ENCODE data around the gene DYNC2LI1. TPM values are rescaled to one million over a fixed set of nuclear protein-coding genes. Genes with fewer than 3 reads are reported as not detected.

Gene DYNC2LI1
- total RNA-seq, 1 experiment from 2014 or later, result 17.7 TPM

DNA sequence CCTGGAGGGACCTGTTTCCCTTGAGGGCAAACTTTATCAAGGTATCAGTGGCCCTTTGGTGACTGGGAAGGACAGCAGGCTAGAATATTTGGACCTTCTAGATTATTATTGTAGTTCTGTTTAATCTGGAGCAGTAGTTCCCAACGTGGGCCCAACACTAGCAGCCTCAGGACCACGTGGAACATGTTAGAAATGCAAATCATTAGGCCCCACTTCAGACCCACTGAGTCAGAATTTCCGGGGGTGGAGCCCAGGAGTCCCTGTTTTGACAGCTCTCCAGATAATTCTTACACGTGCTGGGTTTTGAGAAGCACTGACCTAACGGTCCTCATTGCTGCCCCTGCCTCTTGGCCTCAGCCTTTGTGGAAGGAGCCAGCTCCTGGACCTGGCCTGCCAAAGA lies 25.5 kb upstream of the DYNC2LI1 start:
- Histone ChIP-seq H4K20me1 (ENCODE audit: low read length) (no peaks in the 10 kb centered on the region), H3K27ac (ENCODE audit: low read length) (no peak overlapping the region), H3K9ac (ENCODE audit: low read length) (no peak overlapping the region), H3K36me3 (ENCODE audit: low read depth, low read length) (no peaks in the 10 kb centered on the region), H3K4me1 (ENCODE audit: insufficient read depth, low read length) (no peaks in the 10 kb centered on the region), H3K9me2 (replicated peaks; ENCODE audit: low read length) (no peaks in the 10 kb centered on the region), H3F3A (ENCODE audit: low read length, unreplicated experiment) (no peaks in the 10 kb centered on the region), H3K27me3 (ENCODE audit: low read length) (no peaks in the 10 kb centered on the region), H3K4me2 (ENCODE audit: low read length) (no peak overlapping the region), H2AFZ (ENCODE audit: low read length) (no peak overlapping the region), H3K79me2 (ENCODE audit: low read length) (no peaks in the 10 kb centered on the region), H3K9me3 (ENCODE audit: low read length) (no peaks in the 10 kb centered on the region), H3K4me3 (ENCODE audit: low read length) (no peak overlapping the region)
- CTCF ChIA-PET, result no interaction called here
- BruUV-seq (replicated peaks), result no TSS peak
- DNase-seq (no peak), ATAC-seq (no peak)
- POLR2A ChIA-PET (ENCODE audit: unreplicated experiment), result no interaction called here
- intact Hi-C loops (cut with micrococcal nuclease), result no loop called here
- TF ChIP-seq EZH2phosphoT487 (IDR thresholded peaks at IDR 0.05; ENCODE audit: borderline replicate concordance, low read length) (no peak), EZH2 (IDR thresholded peaks at IDR 0.05; ENCODE audit: low read length, unreplicated experiment) (no peak)
- TF ChIP-seq, protein P1, sequence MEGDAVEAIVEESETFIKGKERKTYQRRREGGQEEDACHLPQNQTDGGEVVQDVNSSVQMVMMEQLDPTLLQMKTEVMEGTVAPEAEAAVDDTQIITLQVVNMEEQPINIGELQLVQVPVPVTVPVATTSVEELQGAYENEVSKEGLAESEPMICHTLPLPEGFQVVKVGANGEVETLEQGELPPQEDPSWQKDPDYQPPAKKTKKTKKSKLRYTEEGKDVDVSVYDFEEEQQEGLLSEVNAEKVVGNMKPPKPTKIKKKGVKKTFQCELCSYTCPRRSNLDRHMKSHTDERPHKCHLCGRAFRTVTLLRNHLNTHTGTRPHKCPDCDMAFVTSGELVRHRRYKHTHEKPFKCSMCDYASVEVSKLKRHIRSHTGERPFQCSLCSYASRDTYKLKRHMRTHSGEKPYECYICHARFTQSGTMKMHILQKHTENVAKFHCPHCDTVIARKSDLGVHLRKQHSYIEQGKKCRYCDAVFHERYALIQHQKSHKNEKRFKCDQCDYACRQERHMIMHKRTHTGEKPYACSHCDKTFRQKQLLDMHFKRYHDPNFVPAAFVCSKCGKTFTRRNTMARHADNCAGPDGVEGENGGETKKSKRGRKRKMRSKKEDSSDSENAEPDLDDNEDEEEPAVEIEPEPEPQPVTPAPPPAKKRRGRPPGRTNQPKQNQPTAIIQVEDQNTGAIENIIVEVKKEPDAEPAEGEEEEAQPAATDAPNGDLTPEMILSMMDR (conservative IDR thresholded peaks at IDR 0.05; ENCODE audit: low read depth, low read length), result no peak

DNA sequence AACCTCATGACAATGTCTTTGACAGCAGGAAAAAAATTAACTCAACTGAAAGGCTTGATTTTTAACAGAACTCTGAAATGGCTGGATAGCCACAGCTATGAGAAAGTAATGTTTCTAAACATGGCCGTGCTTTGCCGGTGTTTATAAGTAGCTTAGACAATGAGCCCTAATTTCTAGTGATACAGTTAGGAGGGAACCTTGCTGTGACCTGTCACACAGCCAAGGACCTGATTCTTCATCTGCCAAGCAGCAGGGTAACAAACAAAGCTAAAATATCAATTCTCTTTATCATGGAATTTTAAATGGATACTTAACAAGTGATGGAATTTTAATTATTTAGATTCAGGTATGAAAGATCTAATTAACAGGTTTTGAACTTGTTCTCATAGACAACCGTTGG lies 24.3 kb upstream of the DYNC2LI1 start:
- Histone ChIP-seq H3K27ac (ENCODE audit: low read length) (no peak overlapping the region), H3K4me3 (ENCODE audit: low read length) (no peak overlapping the region), H3K4me1 (ENCODE audit: insufficient read depth, low read length) (no peaks in the 10 kb centered on the region), H4K20me1 (ENCODE audit: low read length) (no peaks in the 10 kb centered on the region), H3K27me3 (ENCODE audit: low read length) (no peaks in the 10 kb centered on the region), H3K79me2 (ENCODE audit: low read length) (no peaks in the 10 kb centered on the region), H3K9ac (ENCODE audit: low read length) (no peak overlapping the region), H2AFZ (ENCODE audit: low read length) (no peak overlapping the region), H3K9me3 (ENCODE audit: low read length) (no peaks in the 10 kb centered on the region), H3K4me2 (ENCODE audit: low read length) (no peak overlapping the region), H3K36me3 (ENCODE audit: low read depth, low read length) (no peaks in the 10 kb centered on the region), H3F3A (ENCODE audit: low read length, unreplicated experiment) (no peaks in the 10 kb centered on the region), H3K9me2 (replicated peaks; ENCODE audit: low read length) (no peaks in the 10 kb centered on the region)
- no peak for DNase-seq
- BruUV-seq (replicated peaks), result no TSS peak
- no peak for ATAC-seq
- intact Hi-C loops (cut with micrococcal nuclease), result no loop called here
- ChIA-PET POLR2A (ENCODE audit: unreplicated experiment) (interaction anchor here (0.6 kb wide), 2 partner anchors 153 to 1085 kb away, joined by 3 to 5 read pairs; no protein-coding TSS in a partner anchor), CTCF (no interaction called here)
- TF ChIP-seq, protein P1 (conservative IDR thresholded peaks at IDR 0.05; ENCODE audit: low read depth, low read length), result no peak
- TF ChIP-seq EZH2 (IDR thresholded peaks at IDR 0.05; ENCODE audit: low read length, unreplicated experiment), result no peak
- no peak for TF ChIP-seq EZH2phosphoT487 (IDR thresholded peaks at IDR 0.05; ENCODE audit: borderline replicate concordance, low read length)

DNA sequence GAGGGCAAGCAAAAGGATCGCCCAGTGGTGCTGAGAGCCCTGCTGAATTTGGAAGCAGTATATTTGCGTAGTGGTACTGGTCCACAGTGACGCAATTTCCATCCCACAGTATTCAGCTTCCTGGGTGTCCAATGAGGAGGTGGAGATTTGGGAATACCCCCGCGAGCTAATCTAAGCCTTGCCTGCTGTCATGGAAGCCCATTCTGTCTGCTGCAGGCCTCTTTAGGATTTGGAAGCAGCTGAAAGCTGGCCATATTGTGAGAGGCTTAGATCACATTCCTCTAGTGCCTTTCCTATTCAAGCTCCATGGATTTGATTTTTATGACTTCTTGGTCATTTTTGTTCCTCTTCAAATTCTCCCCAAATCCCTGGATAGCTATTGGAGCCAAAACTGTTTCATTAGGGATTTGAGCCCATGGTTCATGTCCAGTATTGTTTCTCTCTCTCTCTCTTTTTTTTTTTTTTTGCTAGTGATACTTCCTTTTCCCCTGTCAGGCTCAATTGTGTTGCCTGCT lies 22.3 kb upstream of the DYNC2LI1 start:
- Histone ChIP-seq H3K4me1 (ENCODE audit: insufficient read depth, low read length) (no peaks in the 10 kb centered on the region), H3K9me3 (ENCODE audit: low read length) (no peaks in the 10 kb centered on the region), H2AFZ (ENCODE audit: low read length) (no peak overlapping the region), H3K79me2 (ENCODE audit: low read length) (no peaks in the 10 kb centered on the region), H3K4me2 (ENCODE audit: low read length) (no peak overlapping the region), H3K36me3 (ENCODE audit: low read depth, low read length) (no peaks in the 10 kb centered on the region), H4K20me1 (ENCODE audit: low read length) (no peaks in the 10 kb centered on the region), H3K9ac (ENCODE audit: low read length) (no peak overlapping the region), H3F3A (ENCODE audit: low read length, unreplicated experiment) (no peaks in the 10 kb centered on the region), H3K9me2 (replicated peaks; ENCODE audit: low read length) (no peaks in the 10 kb centered on the region), H3K27ac (ENCODE audit: low read length) (no peak overlapping the region), H3K27me3 (ENCODE audit: low read length) (no peaks in the 10 kb centered on the region), H3K4me3 (ENCODE audit: low read length) (no peak overlapping the region)
- ATAC-seq (no peak), DNase-seq (no peak)
- BruUV-seq (replicated peaks), result no TSS peak
- TF ChIP-seq, protein P1 (conservative IDR thresholded peaks at IDR 0.05; ENCODE audit: low read depth, low read length), result no peak
- TF ChIP-seq EZH2phosphoT487 (IDR thresholded peaks at IDR 0.05; ENCODE audit: borderline replicate concordance, low read length) (no peak), EZH2 (IDR thresholded peaks at IDR 0.05; ENCODE audit: low read length, unreplicated experiment) (no peak)
- ChIA-PET POLR2A (ENCODE audit: unreplicated experiment) (interaction anchor here (0.5 kb wide), 1 partner anchor 240 kb away, joined by 3 read pairs; no protein-coding TSS in a partner anchor), CTCF (no interaction called here)
- intact Hi-C loops (cut with micrococcal nuclease), result no loop called here

Data from PC-3 (cell line).